ENCODE results near the gene DRC7.

The DRC7 gene

DNA sequence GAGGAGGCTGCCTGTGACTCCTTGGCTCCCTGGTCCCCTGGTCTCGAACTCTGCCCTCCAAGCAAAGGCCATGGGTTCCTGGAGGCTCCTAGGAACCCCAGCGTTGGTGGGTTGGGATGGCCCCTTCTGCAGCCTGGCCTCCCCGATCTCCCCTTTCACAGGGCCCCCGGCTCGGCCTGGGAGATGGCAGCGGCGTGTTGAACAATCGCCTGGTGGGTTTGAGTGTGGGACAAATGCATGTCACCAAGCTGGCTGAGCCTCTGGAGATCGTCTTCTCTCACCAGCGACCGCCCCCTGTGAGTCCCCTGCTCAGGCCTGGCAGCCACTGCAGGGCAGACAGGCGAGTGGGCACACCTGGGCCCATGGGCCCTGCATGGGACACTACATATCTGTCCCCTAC, 15.6 kb upstream of the DRC7 start:
- DNase-seq, result no peak

DNA sequence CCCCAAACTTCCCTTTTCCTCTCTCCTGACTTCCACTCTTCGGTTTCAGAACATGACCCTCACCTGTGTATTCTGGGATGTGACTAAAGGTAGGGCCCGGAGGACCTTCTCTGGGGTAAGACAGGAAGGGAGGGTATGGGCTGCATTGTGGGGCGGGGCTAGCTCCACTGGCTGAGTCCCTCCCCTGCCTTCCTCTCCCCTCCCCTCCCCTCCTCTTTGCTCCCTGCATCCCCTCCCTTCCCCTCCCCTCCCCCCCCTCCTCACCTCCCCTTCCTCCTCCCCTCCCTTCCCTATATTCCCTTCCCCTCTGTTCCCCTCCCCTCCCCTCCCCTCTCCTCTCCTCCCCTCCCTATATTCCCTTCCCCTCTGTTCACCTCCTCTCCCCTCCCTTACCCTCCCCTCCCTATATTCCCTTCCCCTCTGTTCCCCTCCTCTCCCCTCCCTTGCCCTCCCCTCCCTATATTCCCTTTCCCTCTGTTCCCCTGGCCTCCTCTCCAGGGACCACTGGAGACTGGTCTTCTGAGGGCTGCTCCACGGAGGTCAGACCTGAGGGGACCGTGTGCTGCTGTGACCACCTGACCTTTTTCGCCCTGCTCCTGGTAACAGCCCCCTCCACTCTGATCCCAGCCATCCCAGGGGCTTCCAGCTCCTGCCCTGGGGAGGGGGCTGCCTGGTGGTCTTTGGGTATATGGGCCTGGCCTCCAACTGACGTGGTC, 14.7 kb upstream of the DRC7 start:
- DNase-seq, result no peak

GRCh38 chr16:57680842-57681375, 13.7 kb upstream of the DRC7 start:
- DNase-seq, result no peak

DNA sequence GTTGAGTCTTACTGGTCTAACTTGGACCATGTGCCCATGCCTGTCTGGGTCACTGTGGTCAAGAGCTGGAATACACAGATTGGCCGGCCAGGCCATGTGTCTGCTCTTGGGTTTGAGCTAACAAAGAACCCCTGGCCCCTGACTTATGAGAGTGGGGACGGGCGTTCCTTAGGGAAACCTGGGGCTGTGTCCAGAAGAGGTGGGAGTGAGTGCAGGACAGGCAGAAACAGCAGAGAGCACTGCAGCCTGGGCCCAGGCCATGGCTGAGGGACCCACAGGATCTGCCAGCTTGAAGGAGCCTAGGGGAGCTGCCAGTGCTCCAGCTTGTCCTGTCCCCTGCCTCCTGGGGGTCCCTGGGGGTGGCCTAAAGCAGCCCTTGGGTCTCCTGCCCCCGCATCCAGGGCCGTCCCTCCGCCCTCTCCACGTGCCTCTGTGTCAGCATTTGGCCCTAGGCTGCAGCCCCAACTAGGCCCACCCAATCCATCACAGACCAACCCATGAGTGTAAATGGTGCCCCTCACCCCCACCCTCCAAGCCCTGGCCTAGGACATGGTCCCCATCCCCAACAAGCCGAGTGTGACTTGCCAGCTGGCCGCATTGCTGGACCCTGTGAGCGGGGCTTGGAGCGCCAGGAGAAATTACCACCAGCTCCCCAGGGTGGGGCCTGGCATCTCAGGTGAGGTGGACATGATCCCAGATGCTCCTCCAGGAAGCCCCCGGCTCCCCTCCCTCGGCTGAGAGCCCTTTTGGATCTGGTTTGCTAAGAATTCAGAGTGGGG, 12.5 kb upstream of the DRC7 start:
- no peak for DNase-seq

DNA sequence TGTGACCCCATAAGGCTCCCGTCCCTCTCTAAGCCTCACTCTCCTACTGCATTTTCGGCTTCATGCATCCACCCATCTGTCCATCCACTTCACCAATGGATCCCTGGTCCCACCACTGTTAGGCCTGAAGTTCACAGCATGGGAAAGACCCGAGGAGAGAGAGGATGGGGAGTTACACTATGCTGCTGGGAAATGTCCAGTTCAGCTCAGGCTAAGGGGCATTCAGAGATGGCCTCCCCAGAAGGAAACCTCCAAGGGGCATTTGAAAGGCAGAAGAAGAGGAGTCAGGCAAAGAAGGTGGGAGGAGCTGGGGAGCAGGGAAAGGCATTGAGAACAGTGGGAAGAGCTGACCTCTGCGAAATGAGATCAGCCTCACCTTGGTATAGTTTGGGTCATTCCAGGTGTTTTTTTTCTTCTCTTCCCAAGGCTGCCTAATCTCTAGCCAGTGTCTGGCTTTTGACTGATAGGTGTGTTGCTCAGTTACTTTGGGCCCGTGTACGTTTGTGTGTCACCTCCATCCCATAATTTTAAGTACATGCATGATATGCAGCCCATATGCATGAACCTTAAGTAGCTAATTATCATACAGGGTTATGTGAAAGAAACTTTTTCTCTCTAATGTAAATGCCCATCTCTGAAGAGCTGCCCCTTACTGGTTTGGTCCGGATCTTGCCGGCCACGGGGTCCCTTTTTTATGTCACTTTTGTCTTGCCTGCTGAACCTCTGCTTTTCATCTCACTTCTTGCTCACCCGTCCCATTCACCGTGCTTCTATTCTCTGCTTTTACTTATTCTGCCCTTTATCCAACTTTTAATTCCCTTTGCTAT, 11.6 kb upstream of the DRC7 start:
- DNase-seq, result no peak

DNA sequence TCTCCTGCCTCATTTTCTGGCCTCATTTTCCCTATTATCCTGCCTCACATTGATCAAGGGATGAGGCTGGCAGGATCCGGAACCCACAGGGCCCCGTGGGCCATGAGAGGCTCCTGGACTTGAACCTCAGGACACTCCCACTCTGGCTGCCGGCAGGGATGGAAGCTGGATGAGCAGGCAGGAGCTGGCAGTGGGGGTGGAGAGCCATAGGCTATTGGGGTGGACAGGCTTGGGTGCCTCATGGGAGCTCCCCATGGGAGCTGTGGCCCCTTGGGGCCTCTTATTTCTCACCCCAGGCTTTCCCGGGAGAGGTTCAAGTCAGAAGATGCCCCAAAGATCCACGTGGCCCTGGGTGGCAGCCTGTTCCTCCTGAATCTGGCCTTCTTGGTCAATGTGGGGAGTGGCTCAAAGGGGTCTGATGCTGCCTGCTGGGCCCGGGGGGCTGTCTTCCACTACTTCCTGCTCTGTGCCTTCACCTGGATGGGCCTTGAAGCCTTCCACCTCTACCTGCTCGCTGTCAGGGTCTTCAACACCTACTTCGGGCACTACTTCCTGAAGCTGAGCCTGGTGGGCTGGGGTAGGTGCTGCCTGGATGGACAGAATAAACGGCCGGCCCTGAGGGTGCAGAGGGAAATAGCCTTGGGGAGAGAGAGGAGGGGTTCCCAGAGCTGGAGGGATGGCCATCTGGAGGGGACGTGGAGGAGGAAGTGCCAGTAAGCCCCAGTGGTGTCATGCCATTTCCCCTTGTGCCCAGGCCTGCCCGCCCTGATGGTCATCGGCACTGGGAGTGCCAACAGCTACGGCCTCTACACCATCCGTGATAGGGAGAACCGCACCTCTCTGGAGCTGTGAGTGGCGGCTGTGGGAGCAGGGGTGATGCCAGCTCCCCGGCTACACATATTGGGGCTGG, 10.7 kb upstream of the DRC7 start:
- DNase-seq, result no peak

DNA sequence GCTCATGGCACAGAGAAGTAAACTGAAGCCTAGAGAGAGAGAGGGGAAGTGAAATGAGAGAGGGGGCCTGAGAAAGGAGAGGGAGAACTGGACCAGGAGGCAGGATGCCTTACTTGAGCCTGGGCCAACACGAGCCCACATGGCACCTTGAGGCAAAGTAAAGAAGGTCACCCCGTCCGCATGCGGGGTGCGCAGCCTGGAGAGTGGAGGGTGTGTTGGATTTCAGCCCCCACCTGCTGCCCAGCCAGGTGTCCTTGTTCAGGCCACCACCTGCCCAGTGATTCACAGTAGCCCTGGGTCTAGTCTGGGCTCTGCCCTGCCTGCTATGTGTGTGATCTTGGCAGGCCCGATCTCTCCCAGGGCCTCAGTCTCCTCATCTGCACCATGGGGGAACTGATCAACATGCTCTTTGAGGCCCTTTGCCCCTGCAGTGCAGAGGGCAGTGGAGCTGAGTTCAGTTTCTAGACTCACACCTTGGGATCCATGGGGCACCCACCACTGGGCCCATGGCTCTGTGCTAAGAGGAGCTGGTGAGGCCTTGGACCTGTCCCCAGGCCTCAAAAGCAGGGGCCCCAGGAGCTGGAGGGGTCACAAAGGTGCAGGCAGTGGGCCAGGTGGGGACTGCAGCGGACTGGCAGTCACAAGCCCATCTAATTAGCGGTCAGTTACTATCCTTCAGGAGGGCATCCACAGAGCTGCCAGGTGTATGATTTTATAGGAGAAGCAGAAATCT, 9.8 kb upstream of the DRC7 start:
- DNase-seq, result no peak

GRCh38 chr16:57685633-57686032, 9.0 kb upstream of the DRC7 start:
- no peak for DNase-seq

DNA sequence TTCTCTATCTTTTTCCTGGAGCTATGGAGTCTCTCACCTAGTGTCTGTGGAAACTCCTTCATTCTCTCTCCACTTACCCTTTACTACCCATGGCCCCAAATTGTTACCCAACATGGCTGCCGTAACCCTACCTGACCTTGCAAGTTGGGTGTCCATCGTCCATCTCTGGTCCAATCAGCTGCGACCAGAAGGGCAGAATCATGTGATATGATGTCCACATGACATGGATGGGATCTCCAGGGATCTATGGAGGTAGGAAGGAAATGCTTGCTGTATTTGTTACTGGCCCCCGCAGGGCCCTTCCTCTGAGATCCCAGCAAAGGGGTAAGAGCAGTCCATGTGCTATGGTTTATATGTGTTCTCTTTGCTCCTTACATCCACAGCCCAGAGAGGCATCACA, 8.0 kb upstream of the DRC7 start:
- DNase-seq, result no peak

- DNase-seq, result no peak
Measured at GRCh38 chr16:57687363-57687929, 7.2 kb upstream of the DRC7 start.

DNA sequence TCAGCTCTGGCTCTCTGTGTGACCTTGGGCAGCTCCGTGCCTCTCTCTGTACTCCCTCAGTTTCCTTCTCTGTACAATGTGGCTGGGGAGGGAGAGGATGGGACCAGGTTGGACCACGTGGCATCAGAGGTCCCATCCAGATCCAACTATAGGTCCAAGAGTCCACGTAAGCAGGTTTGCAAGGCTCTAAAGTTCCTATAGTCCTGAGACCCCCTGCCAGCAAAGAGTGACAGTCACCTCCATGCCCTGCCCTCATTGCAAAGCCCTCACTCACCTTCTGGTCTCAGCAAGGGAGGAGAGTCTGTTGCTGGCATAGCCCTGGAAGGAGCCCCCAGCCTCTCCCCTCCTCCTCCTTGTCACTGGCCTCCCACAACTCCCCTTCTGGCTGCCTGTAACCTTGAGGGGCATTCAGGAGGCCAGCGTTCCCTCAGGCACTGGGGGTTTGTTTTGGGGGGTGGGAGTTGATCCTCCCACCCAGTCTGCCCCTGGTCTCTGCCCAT, 6.1 kb upstream of the DRC7 start:
- DNase-seq, result no peak

DNA sequence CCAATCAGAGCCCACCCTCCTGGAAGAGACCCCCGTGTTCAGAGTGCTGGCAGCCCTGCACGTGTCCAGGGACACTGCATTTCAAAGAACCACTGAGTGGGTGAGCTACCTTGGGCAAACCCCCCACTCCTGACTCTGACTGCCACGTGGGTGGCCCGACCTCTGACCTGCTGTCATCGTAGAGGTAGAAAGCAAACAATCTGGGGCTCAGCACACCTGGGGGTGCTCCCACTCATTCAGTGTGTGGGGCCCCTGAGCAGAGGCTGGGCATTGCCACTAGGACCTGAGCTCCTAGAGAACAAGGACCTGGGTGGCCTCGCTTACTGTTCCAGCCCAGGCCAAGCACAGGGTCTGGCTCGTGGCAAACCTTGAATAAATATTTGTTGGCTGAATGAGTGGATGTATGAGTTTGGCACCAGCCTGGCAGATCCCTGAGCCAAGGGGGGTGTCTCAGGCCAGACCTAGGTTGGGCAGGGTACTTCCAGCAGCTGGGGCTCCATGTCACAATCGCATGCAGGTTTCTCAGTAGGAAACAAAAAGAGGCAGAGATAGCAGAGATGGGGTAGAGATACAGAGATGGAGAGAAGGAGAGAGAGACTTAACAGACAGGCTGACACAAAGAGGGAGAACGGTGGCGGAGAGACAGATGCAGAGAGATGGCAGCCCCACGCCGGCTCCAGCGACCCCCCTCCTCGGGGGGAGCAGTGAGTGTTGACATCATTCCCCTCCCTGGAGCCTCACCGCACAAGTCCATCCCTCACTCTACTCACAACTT, 5.4 kb upstream of the DRC7 start:
- DNase-seq, result no peak

DNA sequence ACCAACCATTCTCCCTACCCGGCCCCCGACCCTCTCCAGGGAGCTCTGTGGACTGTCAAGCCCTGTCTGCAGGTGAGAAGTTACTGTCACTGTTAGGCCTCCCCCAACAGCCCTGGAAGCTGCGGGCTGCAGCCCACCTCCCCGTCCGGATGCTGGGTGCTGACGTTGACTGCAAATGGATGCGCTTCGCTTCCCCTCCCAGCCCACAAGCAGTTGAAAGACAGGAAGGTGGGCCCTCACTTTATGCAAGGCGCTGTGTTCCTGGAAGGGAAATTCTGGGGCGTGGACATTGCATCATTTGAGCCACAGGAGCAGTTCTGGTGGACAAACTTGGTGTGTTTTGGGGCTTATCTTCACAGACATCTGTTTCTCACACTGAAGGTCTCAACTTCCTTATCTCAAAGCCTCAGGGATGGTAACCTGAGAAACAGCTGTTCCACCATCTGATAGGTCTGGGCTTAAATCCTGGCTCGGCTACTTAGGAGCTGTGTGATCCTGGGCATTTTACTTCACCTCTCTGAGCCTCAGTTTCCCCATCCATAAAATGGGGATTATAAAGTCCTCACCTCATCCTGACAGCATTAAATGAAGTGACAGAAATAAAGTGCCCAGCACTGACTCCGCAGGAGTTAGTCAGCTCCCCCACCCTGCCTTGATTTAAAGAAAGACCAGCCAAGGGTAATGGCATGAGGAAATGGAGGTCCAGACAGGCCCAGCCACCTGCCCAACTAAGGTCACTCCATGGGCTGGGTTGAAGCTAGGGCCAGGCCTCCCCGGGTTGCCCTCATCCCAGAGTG, 4.6 kb upstream of the DRC7 start:
- no peak for DNase-seq

GRCh38 chr16:57690782-57691471, 3.7 kb upstream of the DRC7 start:
- DNase-seq, result no peak

DNA sequence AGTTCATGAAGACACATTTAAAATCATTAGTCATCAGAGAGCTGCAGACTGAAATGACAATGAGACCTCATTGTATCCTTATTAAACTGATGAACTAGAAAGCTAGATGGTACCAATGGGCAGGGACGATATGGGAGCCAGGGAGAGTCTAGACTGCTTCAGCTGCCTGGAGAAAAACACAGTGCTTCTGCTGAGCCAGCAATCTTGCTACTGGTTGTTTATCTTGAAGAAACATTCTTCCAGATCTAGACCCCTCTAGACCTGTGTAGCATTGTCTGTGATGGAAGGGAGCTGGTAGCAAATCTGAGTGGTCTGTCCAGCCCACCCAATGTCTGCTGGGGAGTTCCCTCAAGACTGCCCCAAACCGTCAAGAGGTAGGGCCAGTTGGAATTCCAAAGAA, 2.0 kb upstream of the DRC7 start:
- no peak for DNase-seq

GRCh38 chr16:57693550-57693949, 1.1 kb upstream of the DRC7 start:
- DNase-seq, result no peak

- no peak for DNase-seq
Measured at GRCh38 chr16:57694231-57694724, 328 bp upstream of the DRC7 start.

DNA sequence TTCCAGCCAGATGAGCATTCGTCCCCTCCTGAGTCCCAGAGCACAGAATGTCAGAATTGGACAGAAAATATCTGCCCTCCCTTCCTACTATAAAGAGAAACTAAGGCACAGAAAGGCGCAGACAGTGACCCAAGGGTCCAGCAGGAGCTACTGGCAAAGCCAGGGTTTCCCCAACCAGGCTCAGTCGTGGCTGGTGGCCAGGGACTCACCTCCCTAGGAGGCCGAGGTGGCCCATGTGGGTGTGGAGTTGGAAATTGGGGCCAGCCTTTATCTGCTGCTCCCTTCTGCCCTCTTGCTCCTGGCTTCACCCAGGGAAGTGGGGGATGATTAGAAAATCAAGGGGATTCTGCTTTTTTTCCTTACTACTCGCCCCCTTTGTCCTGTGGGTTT, 1.1 kb downstream of the DRC7 start:
- no peak for DNase-seq

- no peak for DNase-seq
Measured at GRCh38 chr16:57696240-57696639, 1.6 kb downstream of the DRC7 start.

Data from stimulated activated CD4-positive, alpha-beta T cell treated with anti-CD3 and anti-CD28 coated beads, Interleukin-4, amount 100 ng/mL, for 24 hours (primary cell).